NCI-H2171 treated with DMSO at 0.1 percent for 48 hours (cell line): Measurements from ENCODE around the gene CSF2.

Experiments
- DNase-seq: peaks from one replicate; lab custom pipeline; 2025; lab: John Stamatoyannopoulos, UW

Gene CSF2

GRCh38 chr5:132067941-132068808 lies 5.4 kb upstream of the CSF2 start:
- DNase-seq = no peak

- no peak for DNase-seq
Measured at GRCh38 chr5:132069561-132069960, 4.0 kb upstream of the CSF2 start.

GRCh38 chr5:132069994-132070393 lies 3.6 kb upstream of the CSF2 start:
- DNase-seq = no peak

GRCh38 chr5:132070460-132071337 lies 2.9 kb upstream of the CSF2 start:
- no peak for DNase-seq

GRCh38 chr5:132071338-132071707 lies 2.3 kb upstream of the CSF2 start:
- DNase-seq = no peak

- no peak for DNase-seq
Measured at GRCh38 chr5:132072070-132072469, 1.5 kb upstream of the CSF2 start.

- DNase-seq = no peak
Measured at GRCh38 chr5:132072528-132072927, 1.1 kb upstream of the CSF2 start.

GRCh38 chr5:132074091-132074771 lies 642 bp downstream of the CSF2 start:
- DNase-seq = no peak

- no peak for DNase-seq
Measured at GRCh38 chr5:132074772-132075718, 1.5 kb downstream of the CSF2 start.

- no peak for DNase-seq
Measured at GRCh38 chr5:132075719-132076077, 2.1 kb downstream of the CSF2 start.

GRCh38 chr5:132076202-132076830 lies 2.7 kb downstream of the CSF2 start:
- DNase-seq = no peak

GRCh38 chr5:132076983-132077382 lies 3.4 kb downstream of the CSF2 start:
- no peak for DNase-seq

- no peak for DNase-seq
Measured at GRCh38 chr5:132079081-132079480, 5.5 kb downstream of the CSF2 start.

- DNase-seq = no peak
Measured at GRCh38 chr5:132079619-132080018, 6.0 kb downstream of the CSF2 start.

GRCh38 chr5:132080595-132080994 lies 7.0 kb downstream of the CSF2 start:
- DNase-seq = no peak

GRCh38 chr5:132081458-132081857 lies 7.9 kb downstream of the CSF2 start:
- DNase-seq = no peak

GRCh38 chr5:132082329-132083023 lies 8.9 kb downstream of the CSF2 start:
- DNase-seq = no peak

- DNase-seq = no peak
Measured at GRCh38 chr5:132083071-132083678, 9.6 kb downstream of the CSF2 start.

GRCh38 chr5:132085686-132086085 lies 12.1 kb downstream of the CSF2 start:
- no peak for DNase-seq

- DNase-seq = peak; percentile 81
Measured at GRCh38 chr5:132086277-132086794, 12.7 kb downstream of the CSF2 start.
